Measurements from ENCODE around the gene FAM114A1. TPM values are rescaled to one million over a fixed set of nuclear protein-coding genes. Genes with fewer than 3 reads are reported as not detected.

FAM114A1 gene
- total RNA-seq, 6 experiments from 2014 or later, result 55.3 to 88.9 (median 69.4) TPM

DNA sequence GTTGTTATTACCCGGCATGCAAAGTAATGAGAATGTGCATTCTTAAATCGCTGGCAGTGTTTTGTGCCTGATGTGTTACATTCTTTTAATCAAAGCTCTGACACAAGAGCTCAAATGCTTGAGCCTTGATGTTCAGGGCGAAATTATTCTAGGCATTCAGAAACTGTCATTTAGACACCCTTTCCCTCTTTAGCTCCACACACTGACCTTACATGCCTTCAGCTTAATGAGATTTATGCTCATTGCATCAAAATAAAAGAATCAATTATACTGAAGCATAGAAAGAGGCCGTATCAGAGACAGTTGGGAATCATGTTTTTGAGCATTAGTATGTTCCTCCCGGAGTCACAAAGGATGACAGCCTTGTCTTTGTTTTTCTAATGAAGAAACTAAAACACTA is 56.7 kb downstream of the FAM114A1 start:
- ATAC-seq (no peak), DNase-seq (no peak)
- TF ChIP-seq POLR2A (IDR thresholded peaks at IDR 0.05), result no peak
- TF ChIP-seq, protein P1, sequence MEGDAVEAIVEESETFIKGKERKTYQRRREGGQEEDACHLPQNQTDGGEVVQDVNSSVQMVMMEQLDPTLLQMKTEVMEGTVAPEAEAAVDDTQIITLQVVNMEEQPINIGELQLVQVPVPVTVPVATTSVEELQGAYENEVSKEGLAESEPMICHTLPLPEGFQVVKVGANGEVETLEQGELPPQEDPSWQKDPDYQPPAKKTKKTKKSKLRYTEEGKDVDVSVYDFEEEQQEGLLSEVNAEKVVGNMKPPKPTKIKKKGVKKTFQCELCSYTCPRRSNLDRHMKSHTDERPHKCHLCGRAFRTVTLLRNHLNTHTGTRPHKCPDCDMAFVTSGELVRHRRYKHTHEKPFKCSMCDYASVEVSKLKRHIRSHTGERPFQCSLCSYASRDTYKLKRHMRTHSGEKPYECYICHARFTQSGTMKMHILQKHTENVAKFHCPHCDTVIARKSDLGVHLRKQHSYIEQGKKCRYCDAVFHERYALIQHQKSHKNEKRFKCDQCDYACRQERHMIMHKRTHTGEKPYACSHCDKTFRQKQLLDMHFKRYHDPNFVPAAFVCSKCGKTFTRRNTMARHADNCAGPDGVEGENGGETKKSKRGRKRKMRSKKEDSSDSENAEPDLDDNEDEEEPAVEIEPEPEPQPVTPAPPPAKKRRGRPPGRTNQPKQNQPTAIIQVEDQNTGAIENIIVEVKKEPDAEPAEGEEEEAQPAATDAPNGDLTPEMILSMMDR (IDR thresholded peaks at IDR 0.05), result no peak
- intact Hi-C loops (cut with DNase I), result loop anchor here in 1 of 2 donors (10.0 kb wide), 1 partner anchor 200 kb away; no protein-coding TSS in a partner anchor
- peaks cover 0 to 76% (median 28%) of the 10 kb centered on the region in 4 donors for H3K36me3 ChIP-seq
- H3K27me3 ChIP-seq, result no peaks in the 10 kb centered on the region
- 64% methylated on average over 4 of the region's 5 CpGs for WGBS (ENCODE audit: insufficient coverage, low coverage, low lambda C conversion rate, missing lambda C conversion rate)
- no peak overlapping the region for H3K4me3 ChIP-seq
- no peak overlapping the region for H3K27ac ChIP-seq
- H3K9me3 ChIP-seq, result no peaks in the 10 kb centered on the region
- no peaks in the 10 kb centered on the region for H3K4me1 ChIP-seq

DNA sequence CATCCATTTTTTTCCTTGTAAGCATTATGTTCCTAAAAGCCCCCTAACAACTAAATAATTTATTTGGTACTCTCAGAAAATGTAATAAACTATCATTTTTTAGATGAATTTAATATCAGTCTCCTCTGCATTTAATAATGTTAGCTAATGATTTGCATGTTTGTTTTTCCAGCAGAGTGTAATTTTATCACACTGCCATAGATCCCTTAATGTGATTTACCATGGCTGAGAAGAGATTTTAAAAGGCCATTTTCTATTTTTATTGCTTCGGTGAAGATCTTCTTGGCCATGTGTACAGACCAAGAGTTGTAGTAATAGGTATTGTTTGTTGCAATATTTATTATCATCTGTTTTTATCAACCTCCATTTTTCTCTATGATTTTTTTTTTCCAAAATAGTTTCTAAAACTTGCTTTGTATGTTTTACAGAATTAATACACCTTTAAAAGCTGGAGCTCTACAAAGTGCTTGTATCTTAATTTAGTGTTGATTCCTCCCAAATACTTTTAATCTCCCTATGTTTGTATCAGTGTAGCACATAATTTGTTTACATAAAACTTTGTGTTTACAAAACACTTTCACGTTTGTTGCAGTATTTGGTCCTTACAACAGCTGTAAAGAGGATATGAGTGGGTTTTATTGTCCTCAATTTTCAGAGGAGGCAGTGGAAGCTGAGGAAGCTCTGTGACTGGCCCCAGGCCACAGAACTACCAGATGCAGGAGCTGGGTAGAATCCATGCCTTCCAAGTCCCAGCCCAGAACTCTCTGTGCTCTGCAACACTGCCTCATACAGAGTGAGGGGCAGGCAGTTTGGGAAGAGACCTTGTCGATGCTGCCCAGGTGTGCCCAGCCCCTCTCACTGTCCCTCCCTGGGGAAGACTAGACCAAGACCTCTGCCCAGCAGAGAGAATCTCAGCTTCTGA is 58.1 kb downstream of the FAM114A1 start:
- ATAC-seq (no peak), DNase-seq (no peak)
- no peak overlapping the region for H3K4me3 ChIP-seq
- no peaks in the 10 kb centered on the region for H3K9me3 ChIP-seq
- intact Hi-C loops (cut with DNase I), result loop anchor here in 1 of 2 donors (10.0 kb wide), 1 partner anchor 199 kb away; no protein-coding TSS in a partner anchor
- peaks cover 0 to 3% (median 0%) of the 10 kb centered on the region in 4 donors for H3K4me1 ChIP-seq
- H3K27me3 ChIP-seq, result no peaks in the 10 kb centered on the region
- 64% methylated on average over 3 of the region's 3 CpGs for WGBS (ENCODE audit: insufficient coverage, low coverage, low lambda C conversion rate, missing lambda C conversion rate)
- peaks cover 0 to 86% (median 33%) of the 10 kb centered on the region in 4 donors for H3K36me3 ChIP-seq
- no peak overlapping the region for H3K27ac ChIP-seq
- TF ChIP-seq POLR2A (IDR thresholded peaks at IDR 0.05), result no peak
- TF ChIP-seq, protein P1 (IDR thresholded peaks at IDR 0.05), result no peak

DNA sequence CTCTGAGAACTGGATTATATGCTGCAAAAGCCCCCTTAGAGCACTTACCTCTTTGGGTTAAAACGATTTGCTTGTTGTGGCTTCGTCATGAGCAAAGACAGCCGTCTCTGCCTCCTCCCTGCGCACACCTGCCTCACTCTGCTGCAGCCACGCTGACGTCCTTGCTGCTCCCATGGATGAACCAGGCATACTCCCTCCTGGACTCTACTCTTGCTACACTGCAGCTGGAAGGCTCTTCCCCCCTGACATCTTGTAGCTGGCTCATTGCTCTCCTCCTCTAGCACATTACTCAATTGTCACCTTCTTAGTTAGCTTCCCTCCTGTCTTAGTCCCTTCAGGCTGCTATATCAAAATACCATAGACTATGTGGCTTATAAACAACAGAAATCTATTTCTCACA is 59.3 kb downstream of the FAM114A1 start:
- intact Hi-C loops (cut with DNase I), result loop anchor here in 1 of 2 donors (10.0 kb wide), 1 partner anchor 198 kb away; no protein-coding TSS in a partner anchor
- WGBS (ENCODE audit: insufficient coverage, low coverage, low lambda C conversion rate, missing lambda C conversion rate), result no CpG with 5 or more reads among the region's 6 CpGs
- no peak for TF ChIP-seq POLR2A (IDR thresholded peaks at IDR 0.05)
- TF ChIP-seq, protein P1 (IDR thresholded peaks at IDR 0.05), result no peak
- ATAC-seq (no peak), DNase-seq (no peak)
- Histone ChIP-seq H3K27ac (no peak overlapping the region), H3K4me1 (peaks cover 0 to 3% (median 0%) of the 10 kb centered on the region in 4 donors), H3K27me3 (no peaks in the 10 kb centered on the region), H3K9me3 (no peaks in the 10 kb centered on the region), H3K36me3 (peaks cover 0 to 88% (median 35%) of the 10 kb centered on the region in 4 donors), H3K4me3 (no peak overlapping the region)

DNA sequence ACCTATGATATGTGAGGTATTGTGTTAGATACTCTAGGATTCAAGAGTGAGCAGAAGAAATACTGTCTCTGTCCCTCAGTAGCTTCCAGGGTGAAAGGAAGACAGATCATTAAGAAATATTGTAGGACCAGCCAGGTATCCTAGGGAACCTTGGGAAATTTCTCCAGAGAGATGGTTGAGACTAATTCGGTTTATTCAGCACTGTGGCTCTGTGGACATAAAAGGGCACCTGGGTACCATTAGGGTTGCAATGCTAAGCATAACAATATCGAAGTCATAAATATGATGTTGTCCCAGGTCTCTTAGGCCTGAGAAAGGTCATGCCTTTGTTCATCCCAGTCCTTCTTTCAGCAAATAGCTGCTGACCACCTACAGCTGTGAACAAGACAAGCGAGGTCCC is 61.0 kb downstream of the FAM114A1 start:
- no CpG with 5 or more reads among the region's 3 CpGs for WGBS (ENCODE audit: insufficient coverage, low coverage, low lambda C conversion rate, missing lambda C conversion rate)

More for the DNA sequence above, 61.0 kb downstream of the FAM114A1 start:
- intact Hi-C loops (cut with DNase I), result loop anchor here in 1 of 2 donors (10.0 kb wide), 1 partner anchor 196 kb away; no protein-coding TSS in a partner anchor
- no peak overlapping the region for H3K4me3 ChIP-seq
- peaks cover 0 to 3% (median 0%) of the 10 kb centered on the region in 4 donors for H3K4me1 ChIP-seq
- no peak for DNase-seq
- H3K36me3 ChIP-seq, result peaks cover 0 to 94% (median 39%) of the 10 kb centered on the region in 4 donors
- H3K27ac ChIP-seq, result no peak overlapping the region
- TF ChIP-seq, protein P1 (IDR thresholded peaks at IDR 0.05), result no peak
- TF ChIP-seq POLR2A (IDR thresholded peaks at IDR 0.05), result no peak
- no peaks in the 10 kb centered on the region for H3K27me3 ChIP-seq
- ATAC-seq, result no peak
- H3K9me3 ChIP-seq, result no peaks in the 10 kb centered on the region

Measured in right lobe of liver (tissue), 6 donors.